HFFc6 (cell line): ENCODE measurements around the gene KCNMA1. TPM values are rescaled to one million over a fixed set of nuclear protein-coding genes. Genes with fewer than 3 reads are reported as not detected.

ENCODE experiments used
- DNase-seq: peaks from one replicate; pipeline ENCODE4 v3.0.0-alpha.2; 2018
- H3K27ac Mint-ChIP-seq: 2 replicates; pipeline ENCODE4 v1.8.0; 2020; ENCODE audit warnings: mild to moderate bottlenecking, mixed read lengths
- H3K27me3 Mint-ChIP-seq: 2 replicates; pipeline ENCODE4 v1.8.0; 2021; ENCODE audit warnings: mild to moderate bottlenecking, moderate library complexity, mixed read lengths; ENCODE audit not compliant: insufficient read depth
- H3K36me3 Mint-ChIP-seq: 2 replicates; pipeline ENCODE4 v1.8.0; 2021; ENCODE audit warnings: low read depth, mixed read lengths
- H3K4me1 Mint-ChIP-seq: 2 replicates; pipeline ENCODE4 v1.8.0; 2020; ENCODE audit warnings: low read depth, mixed read lengths
- H3K4me3 Mint-ChIP-seq: 2 replicates; pipeline ENCODE4 v1.8.0; 2020; ENCODE audit warnings: mild to moderate bottlenecking, moderate library complexity, mixed read lengths
- H3K9me3 Mint-ChIP-seq: 2 replicates; pipeline ENCODE4 v1.8.0; 2020; ENCODE audit warnings: mild to moderate bottlenecking, mixed read lengths
- total RNA-seq, 6 experiments: library from RNA; stranded (reverse); fragmentation: NEBNext Ultra II Directional; extraction: Animal tissue kit (Norgen Biotek cat#: 25700); gene quantifications; 2 replicates in 1 of 6; 3 replicates in 5 of 6; pipeline ENCODE4 v1.2.3, GENCODE V29; 2021
- TF ChIP-seq, protein P1 (sequence below): fragments of 200-600 bp; sonication (generic); IDR thresholded peaks from 2 replicates; pipeline ENCODE4 v1.5.0; 2021; ENCODE audit warnings: antibody characterized with exemption, mild to moderate bottlenecking

The KCNMA1 gene
- total RNA-seq, 6 experiments from 2014 or later: 87.1 to 191 (median 93.5) TPM

DNA sequence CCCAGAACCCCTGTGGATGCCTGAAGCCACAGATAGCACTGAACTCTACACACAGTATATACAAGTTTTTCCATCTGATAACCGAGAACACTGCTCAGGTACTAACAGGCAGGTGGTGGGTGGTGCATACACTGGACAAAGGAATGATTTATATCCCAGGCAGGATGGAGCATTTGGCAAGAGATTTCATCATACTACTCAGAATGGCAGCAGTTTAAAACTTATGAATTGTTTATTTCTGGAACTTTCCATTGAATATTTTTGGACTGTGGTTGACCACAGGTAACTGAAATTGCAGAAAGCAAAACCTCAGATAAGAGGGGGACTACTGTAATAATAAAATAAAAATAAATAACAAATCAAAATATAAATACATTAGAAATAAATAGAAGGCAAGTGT lies 10.9 kb upstream of the KCNMA1 start:
- peaks cover 13% of the 10 kb centered on the region for H3K36me3 Mint-ChIP-seq
- H3K9me3 Mint-ChIP-seq: peaks cover 11% of the 10 kb centered on the region
- TF ChIP-seq, protein P1, sequence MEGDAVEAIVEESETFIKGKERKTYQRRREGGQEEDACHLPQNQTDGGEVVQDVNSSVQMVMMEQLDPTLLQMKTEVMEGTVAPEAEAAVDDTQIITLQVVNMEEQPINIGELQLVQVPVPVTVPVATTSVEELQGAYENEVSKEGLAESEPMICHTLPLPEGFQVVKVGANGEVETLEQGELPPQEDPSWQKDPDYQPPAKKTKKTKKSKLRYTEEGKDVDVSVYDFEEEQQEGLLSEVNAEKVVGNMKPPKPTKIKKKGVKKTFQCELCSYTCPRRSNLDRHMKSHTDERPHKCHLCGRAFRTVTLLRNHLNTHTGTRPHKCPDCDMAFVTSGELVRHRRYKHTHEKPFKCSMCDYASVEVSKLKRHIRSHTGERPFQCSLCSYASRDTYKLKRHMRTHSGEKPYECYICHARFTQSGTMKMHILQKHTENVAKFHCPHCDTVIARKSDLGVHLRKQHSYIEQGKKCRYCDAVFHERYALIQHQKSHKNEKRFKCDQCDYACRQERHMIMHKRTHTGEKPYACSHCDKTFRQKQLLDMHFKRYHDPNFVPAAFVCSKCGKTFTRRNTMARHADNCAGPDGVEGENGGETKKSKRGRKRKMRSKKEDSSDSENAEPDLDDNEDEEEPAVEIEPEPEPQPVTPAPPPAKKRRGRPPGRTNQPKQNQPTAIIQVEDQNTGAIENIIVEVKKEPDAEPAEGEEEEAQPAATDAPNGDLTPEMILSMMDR: no peak
- no peaks in the 10 kb centered on the region for H3K4me1 Mint-ChIP-seq
- DNase-seq: no peak
- no peak overlapping the region for H3K27ac Mint-ChIP-seq
- H3K4me3 Mint-ChIP-seq: no peak overlapping the region
- H3K27me3 Mint-ChIP-seq: peaks cover 6% of the 10 kb centered on the region

DNA sequence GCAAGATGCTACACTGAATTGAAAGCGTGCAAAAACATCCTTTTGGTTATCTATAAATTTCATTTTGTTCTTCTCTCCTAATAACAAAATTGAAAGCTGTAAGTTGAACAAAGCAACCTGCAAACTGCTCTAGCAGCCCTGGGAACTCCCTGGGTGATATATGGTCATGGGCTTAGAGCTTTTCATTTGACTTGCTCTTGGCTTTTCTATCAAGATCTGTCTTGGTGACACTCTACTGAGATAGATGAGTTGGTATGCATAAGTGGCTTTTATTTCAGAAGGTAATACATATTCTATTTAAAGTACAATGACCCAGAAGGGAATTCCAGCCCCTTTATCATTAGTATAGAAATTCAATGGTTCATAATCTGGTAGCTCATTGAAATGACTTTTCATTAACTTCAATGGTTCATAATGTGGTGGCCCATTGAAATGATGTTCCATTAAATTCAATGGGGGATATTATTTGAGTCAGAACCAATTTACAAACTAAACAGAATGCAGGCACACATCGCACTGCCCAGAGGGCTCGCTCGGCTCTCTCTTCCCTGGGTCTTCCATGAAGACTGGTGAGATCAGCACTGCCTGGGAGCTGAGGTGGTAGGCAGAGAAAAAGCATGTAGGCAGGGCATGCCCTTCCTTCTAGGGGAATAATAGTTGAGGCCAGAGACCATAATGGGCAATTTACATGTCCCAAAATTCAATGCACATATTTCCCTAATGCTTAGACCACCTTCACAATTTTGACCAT lies 10.1 kb upstream of the KCNMA1 start:
- peaks cover 6% of the 10 kb centered on the region; the same call in 1 of the 2 replicates for H3K36me3 Mint-ChIP-seq
- no peaks in the 10 kb centered on the region for H3K4me1 Mint-ChIP-seq
- peaks cover 4% of the 10 kb centered on the region; the same call in 1 of the 2 replicates for H3K9me3 Mint-ChIP-seq

DNA sequence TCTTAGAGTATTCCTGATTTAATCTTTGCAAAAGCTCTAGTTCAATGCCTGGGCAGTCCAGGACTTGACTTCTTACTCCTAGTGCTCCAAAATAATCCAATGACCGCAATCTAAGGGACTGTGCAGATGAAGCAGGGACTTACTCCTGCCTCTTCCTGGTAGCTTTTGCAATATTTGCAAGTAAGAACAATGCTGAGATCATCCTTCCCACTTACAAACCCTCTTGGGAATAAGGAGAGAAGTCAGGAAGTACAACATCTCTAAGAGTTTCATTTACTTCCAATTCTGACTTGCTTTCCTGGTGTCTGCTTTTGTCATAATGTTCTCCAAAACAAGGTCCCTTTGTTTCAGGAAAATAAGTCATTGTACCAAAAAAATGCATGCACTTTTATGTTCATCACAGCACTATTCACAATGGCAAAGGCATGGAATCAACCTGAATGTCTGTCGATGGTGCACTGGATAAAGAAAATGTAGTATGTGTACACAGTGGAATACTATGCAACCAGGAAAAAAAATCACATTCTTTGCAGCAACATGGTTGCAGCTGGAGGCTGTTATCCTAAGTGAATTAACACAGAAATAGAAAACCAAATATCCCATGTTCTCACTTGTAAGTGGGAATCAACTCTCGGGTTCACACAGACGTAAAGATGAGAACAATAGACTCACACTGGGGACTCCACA lies 7.1 kb upstream of the KCNMA1 start:
- Mint-ChIP-seq H3K36me3 (no peaks in the 10 kb centered on the region), H3K4me3 (no peak overlapping the region), H3K9me3 (no peaks in the 10 kb centered on the region), H3K4me1 (peaks cover 23% of the 10 kb centered on the region), H3K27ac (no peak overlapping the region), H3K27me3 (no peaks in the 10 kb centered on the region; the same call in 1 of the 2 replicates)
- TF ChIP-seq, protein P1: no peak
- no peak for DNase-seq

More for the DNA sequence above, 10.1 kb upstream of the KCNMA1 start:
- TF ChIP-seq, protein P1: no peak
- H3K4me3 Mint-ChIP-seq: no peak overlapping the region
- H3K27me3 Mint-ChIP-seq: peaks cover 6% of the 10 kb centered on the region
- DNase-seq: no peak
- H3K27ac Mint-ChIP-seq: no peak overlapping the region

DNA sequence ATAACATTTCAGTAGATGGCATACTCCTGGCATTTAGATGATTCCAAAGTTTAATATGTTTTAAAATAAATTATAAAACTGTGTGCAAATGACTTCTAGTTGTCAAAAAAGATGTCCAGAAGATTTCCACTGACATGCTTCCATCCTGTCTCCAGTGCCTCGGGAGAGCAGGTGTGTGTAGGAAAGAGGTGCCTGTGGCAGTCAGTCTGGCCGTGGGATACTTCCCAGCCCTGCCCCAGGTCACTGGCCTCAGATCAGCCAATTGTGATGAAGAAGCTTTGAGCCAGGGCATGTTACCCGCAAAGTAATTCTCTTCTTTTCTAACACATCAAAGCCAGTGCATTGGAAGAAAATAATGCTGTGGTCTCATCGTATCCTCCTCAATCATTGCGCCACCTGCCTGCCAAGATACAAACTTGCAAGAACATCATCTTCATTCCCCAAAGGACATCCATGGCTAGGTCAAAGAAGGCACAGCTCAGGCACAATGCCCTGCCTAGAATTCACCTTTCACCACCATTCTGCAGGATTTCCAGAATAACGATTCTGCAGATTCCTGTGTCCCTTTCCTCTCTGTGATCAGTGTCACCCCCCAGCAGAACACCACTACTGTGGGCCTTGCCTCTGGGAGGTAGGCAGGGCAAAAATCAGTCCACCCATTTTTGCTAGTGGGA lies 6.3 kb upstream of the KCNMA1 start:
- no peak overlapping the region for H3K27ac Mint-ChIP-seq

DNA sequence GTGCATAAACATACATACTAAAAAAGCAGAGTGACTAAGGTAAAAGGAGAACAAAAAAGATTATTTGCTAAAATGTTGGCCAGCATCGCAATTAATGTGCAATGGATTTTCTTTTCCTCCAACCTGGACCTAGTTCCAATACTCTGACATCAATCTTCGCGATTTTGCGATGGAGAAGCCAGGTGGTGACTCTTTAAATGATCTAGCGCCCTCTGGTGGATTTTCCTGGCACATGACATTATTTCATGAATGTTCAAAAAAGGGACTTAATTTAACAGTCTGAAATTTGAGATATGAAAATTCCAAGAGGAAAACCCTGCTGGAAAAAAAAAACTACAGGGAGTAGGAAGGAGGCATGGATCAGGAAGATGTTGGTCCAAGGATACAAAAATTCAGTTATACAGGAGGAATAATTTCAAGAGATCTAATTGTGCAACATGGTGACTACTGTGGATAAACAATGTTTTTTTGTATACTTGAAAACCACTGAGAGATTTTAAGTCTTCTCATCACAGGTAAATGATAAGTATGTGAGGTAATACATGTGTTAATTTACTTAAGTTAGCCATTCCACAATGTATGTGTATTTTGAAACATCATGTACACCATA lies 4.3 kb upstream of the KCNMA1 start:
- Mint-ChIP-seq H3K9me3 (no peaks in the 10 kb centered on the region), H3K4me3 (no peak overlapping the region), H3K27ac (peak overlapping the region; percentile 14), H3K4me1 (peaks cover 33% of the 10 kb centered on the region), H3K27me3 (no peaks in the 10 kb centered on the region; the same call in none of the 2 replicates), H3K36me3 (no peaks in the 10 kb centered on the region)
- TF ChIP-seq, protein P1: peak; percentile 98
- peak; percentile 75 for DNase-seq

More for the DNA sequence above, 6.3 kb upstream of the KCNMA1 start:
- Mint-ChIP-seq H3K36me3 (no peaks in the 10 kb centered on the region), H3K4me1 (peaks cover 30% of the 10 kb centered on the region), H3K4me3 (no peak overlapping the region), H3K9me3 (no peaks in the 10 kb centered on the region), H3K27me3 (no peaks in the 10 kb centered on the region; the same call in none of the 2 replicates)
- TF ChIP-seq, protein P1: peak; percentile 85
- DNase-seq: peak; percentile 60
